Pancreas (tissue), 10 donors: ENCODE results near the gene BCOR. TPM values are rescaled to one million over a fixed set of nuclear protein-coding genes. Genes with fewer than 3 reads are reported as not detected.

ENCODE experiments used
- ATAC-seq, 4 donors: fragments of 200-7000 bp; cut with Tn5 transposase; one replicate each; pipeline versions ENCODE4 v1.8.0 to v1.9.1; 2020; ENCODE audit warnings: mild to moderate bottlenecking in 4 of 4, moderate library complexity in 4 of 4
- DNase-seq, 6 donors: peaks; one replicate each; pipeline ENCODE4 v3.0.0-alpha.2; 2020
- FAIRE-seq: peaks from 2 replicates; lab custom pipeline; 2012; peaks lifted over from hg19 to GRCh38; lab: Jason Lieb, UNC
- H3K27ac ChIP-seq, 4 donors: fragments of 200-600 bp; sonication (generic); 1 replicate in 3 of 4; 2 replicates in 1 of 4; pipeline versions ENCODE4 v1.5.0 to v1.8.0; 2020
- H3K27me3 ChIP-seq, 4 donors: fragments of 200-600 bp; one replicate each; pipeline ENCODE4 v1.8.0; 2021
- H3K36me3 ChIP-seq, 3 donors: fragments of 200-600 bp; sonication (generic) in 1 of 3; one replicate each; pipeline versions ENCODE4 v1.5.0 to v1.8.0; 2020 to 2021
- H3K4me1 ChIP-seq, 3 donors: fragments of 200-600 bp; one replicate each; pipeline ENCODE4 v1.8.0; 2021
- H3K4me3 ChIP-seq, 4 donors: fragments of 200-600 bp; sonication (generic) in 2 of 4; one replicate each; pipeline versions ENCODE4 v1.5.0 to v1.8.0; 2020 to 2021
- H3K9me3 ChIP-seq, 4 donors: fragments of 200-600 bp; one replicate each; pipeline ENCODE4 v1.8.0; 2021
- CTCF ChIP-seq, 4 donors: fragments of 200-600 bp; sonication (generic) in 3 of 4; IDR thresholded peaks; one replicate each; pipeline versions ENCODE4 v1.5.0 to v1.8.0; 2021; ENCODE audit warnings: antibody characterized with exemption in 4 of 4
- WGBS, 2 donors: extraction: QIAGEN DNeasy Blood & Tissue Kit; methylation state at CpG; one replicate each; pipeline ENCODE4 v1.1.7; 2013; 5-methylcytosine and 5-hydroxymethylcytosine counted together
- intact Hi-C, 3 donors: fragments of 100-400 bp; cut with DNase I; formaldehyde crosslinking; loops; one replicate each; pipeline versions ENCODE4 v1.11.1 to v1.14.2; 2022
- polyA plus RNA-seq, 2 donors: library from polyadenylated mRNA; stranded (reverse); fragments of 200-250 nt; gene quantifications; one replicate each; pipeline ENCODE4 v1.2.3, GENCODE V29; 2013
- total RNA-seq, 6 donors: library from RNA; stranded (reverse); fragmentation: NEBNext Ultra II Directional in 4 of 6; extraction: Animal tissue kit (Norgen Biotek cat#: 25700) in 4 of 6; gene quantifications; one replicate each; pipeline versions ENCODE4 v1.2.1 to v1.2.4, GENCODE V29; 2021 to 2023
- donor health status: healthy with polysubstance abuse.
- donor health status: DM: no; HTN: no; CAD: no; lungs with moderate emphysema.
- donor health status: DM: no; HTN: no; CAD: no.
- donor health status: control.
- donor health status: control.
- donor health status: Bipolar disorder and iron deficiency.
- donor health status: DM: yes; HTN: yes; CAD: no.
- donor health status: DM: no; HTN: no; CAD: no.
- donor health status: DM: no; HTN: no; CAD: no.
- donor health status: DM: yes; HTN: yes; CAD: no.

The BCOR gene
- total and polyA plus RNA-seq, 8 donors = 6.3 to 18.4 (median 13.0) TPM

- WGBS, 2 donors = 15 to 20% methylated on average over 6 of the region's 6 CpGs
- H3K27me3 ChIP-seq = peaks cover 0 to 9% (median 0%) of the 10 kb centered on the region in 4 donors
- peak in 5 of 6 donors; percentile 50 to 63 (median 52) for DNase-seq
- no peaks in the 10 kb centered on the region for H3K36me3 ChIP-seq
- intact Hi-C loops = no loop called here
- H3K9me3 ChIP-seq = no peaks in the 10 kb centered on the region
- H3K27ac ChIP-seq = peak overlapping the region in 3 of 4 donors; percentile 51 to 71 (median 70)
- peaks cover 0 to 33% (median 0%) of the 10 kb centered on the region in 3 donors for H3K4me1 ChIP-seq
- peak; percentile 27 to 54 (median 37) for ATAC-seq
- FAIRE-seq = no peak
- TF ChIP-seq CTCF (IDR thresholded peaks at IDR 0.05) = no peak
- no peak overlapping the region for H3K4me3 ChIP-seq
Observed at GRCh38 chrX:40085714-40086113, 12.0 kb downstream of the BCOR start.

- Histone ChIP-seq H3K27ac (peak overlapping the region in 3 of 4 donors; percentile 51 to 71 (median 70)), H3K4me3 (no peak overlapping the region), H3K27me3 (peaks cover 0 to 9% (median 0%) of the 10 kb centered on the region in 4 donors), H3K4me1 (peaks cover 0 to 32% (median 0%) of the 10 kb centered on the region in 3 donors), H3K9me3 (no peaks in the 10 kb centered on the region), H3K36me3 (no peaks in the 10 kb centered on the region)
- TF ChIP-seq CTCF (IDR thresholded peaks at IDR 0.05) = no peak
- intact Hi-C loops = no loop called here
- ATAC-seq (peak; percentile 19 to 43 (median 27)), FAIRE-seq (no peak), DNase-seq (peak in 3 of 6 donors; percentile 17 to 60 (median 40))
- 8 to 10% methylated on average over 18 of the region's 18 CpGs for WGBS, 2 donors
Observed at GRCh38 chrX:40085102-40085551, 12.6 kb downstream of the BCOR start.

GRCh38 chrX:40084471-40085101, 13.2 kb downstream of the BCOR start:
- intact Hi-C loops = no loop called here
- peaks cover 0 to 9% (median 0%) of the 10 kb centered on the region in 4 donors for H3K27me3 ChIP-seq
- no peaks in the 10 kb centered on the region for H3K36me3 ChIP-seq
- H3K4me3 ChIP-seq = no peak overlapping the region
- H3K4me1 ChIP-seq = peaks cover 0 to 32% (median 0%) of the 10 kb centered on the region in 3 donors
- H3K9me3 ChIP-seq = no peaks in the 10 kb centered on the region
- 10 to 18% methylated on average over 11 of the region's 11 CpGs for WGBS, 2 donors
- TF ChIP-seq CTCF (IDR thresholded peaks at IDR 0.05) = no peak
- H3K27ac ChIP-seq = peak overlapping the region in 2 of 4 donors; percentile 8 to 71
- FAIRE-seq (no peak), DNase-seq (no peak), ATAC-seq (no peak)

GRCh38 chrX:40083979-40084359, 13.8 kb downstream of the BCOR start:
- peaks cover 0 to 31% (median 0%) of the 10 kb centered on the region in 3 donors for H3K4me1 ChIP-seq
- FAIRE-seq (no peak), DNase-seq (peak in 1 of 6 donors; percentile 57), ATAC-seq (no peak)
- H3K36me3 ChIP-seq = no peaks in the 10 kb centered on the region
- TF ChIP-seq CTCF (IDR thresholded peaks at IDR 0.05) = no peak
- H3K9me3 ChIP-seq = no peaks in the 10 kb centered on the region
- 17 to 23% methylated on average over 26 of the region's 26 CpGs for WGBS, 2 donors
- peak overlapping the region in 3 of 4 donors; percentile 18 to 40 (median 34) for H3K4me3 ChIP-seq
- peaks cover 0 to 9% (median 0%) of the 10 kb centered on the region in 4 donors for H3K27me3 ChIP-seq
- H3K27ac ChIP-seq = peak overlapping the region in 1 of 4 donors; percentile 39
- intact Hi-C loops = no loop called here
